A549 (cell line): ENCODE measurements around the gene AHSG. TPM values are rescaled to one million over a fixed set of nuclear protein-coding genes. Genes with fewer than 3 reads are reported as not detected.

ENCODE experiments used
- ATAC-seq, 2 experiments: fragments of 200-7000 bp in 1 of 2; fragments of >200 bp in 1 of 2; cut with Nextera tagmentation in 1 of 2; cut with Tn5 transposase in 1 of 2; 3 replicates each; pipeline versions ENCODE4 v1.8.0 to v1.9.1; 2018 to 2020; ENCODE audit warnings: mild to moderate bottlenecking in 1 of 2, moderate library complexity in 1 of 2
- CTCF ChIA-PET: fragments of 300-600 bp; sonication (Branson Sonifier 250); formaldehyde crosslinking; extraction: SDS; loops from one replicate; lab custom pipeline; 2021; ENCODE audit warnings: antibody characterized with exemption, inconsistent platforms; lab: Yijun Ruan, JAX
- POLR2A ChIA-PET: fragments of 350-600 bp; formaldehyde crosslinking; extraction: SDS; loops from one replicate; lab custom pipeline; 2021; ENCODE audit warnings: antibody characterized with exemption, inconsistent platforms; lab: Yijun Ruan, JAX
- DNase-seq, 2 experiments: peaks; one replicate each; pipeline versions ENCODE4 v3.0.0 to v3.0.0-alpha.2; 2011 to 2016; ENCODE audit warnings: low read depth in 1 of 2, low spot score in 1 of 2
- FAIRE-seq: peaks from 2 replicates; lab custom pipeline; 2011; peaks lifted over from hg19 to GRCh38; lab: Jason Lieb, UNC
- H3K27ac ChIP-seq, 2 experiments: fragments of >200 bp; sonication (Bioruptor Twin); formaldehyde crosslinking; 3 replicates each; pipeline ENCODE4 v1.5.1; 2016 to 2017
- H3K4me1 ChIP-seq: fragments of >200 bp; sonication (Bioruptor Twin); formaldehyde crosslinking; 3 replicates; pipeline ENCODE4 v1.6.1; 2016
- H3K4me2 ChIP-seq: fragments of >200 bp; sonication (Bioruptor Twin); formaldehyde crosslinking; 3 replicates; pipeline ENCODE4 v1.6.1; 2016
- H3K4me3 ChIP-seq: fragments of >200 bp; sonication (Bioruptor Twin); formaldehyde crosslinking; 3 replicates; pipeline ENCODE4 v1.5.1; 2016
- H3K9me3 ChIP-seq: fragments of >200 bp; sonication (Bioruptor Twin); formaldehyde crosslinking; 3 replicates; pipeline ENCODE4 v1.6.1; 2016
- BCL3 ChIP-seq: fragments of >200 bp; sonication (Bioruptor Twin); formaldehyde crosslinking; IDR thresholded peaks from 3 replicates; pipeline ENCODE4 v1.6.1; 2016
- CBX2 ChIP-seq: fragments of 200-600 bp; sonication (generic); IDR thresholded peaks from 2 replicates; pipeline ENCODE4 v1.6.1; 2016; ENCODE audit warnings: low read depth, mild to moderate bottlenecking, borderline replicate concordance
- CTCF ChIP-seq: fragments of >200 bp; sonication (Bioruptor Twin); formaldehyde crosslinking; IDR thresholded peaks from 3 replicates; pipeline ENCODE4 v1.5.1; 2016
- ELK1 ChIP-seq: fragments of 150-350 bp; IDR thresholded peaks from 2 replicates; pipeline ENCODE4 v1.6.1; 2014; ENCODE audit warnings: low read depth, mild to moderate bottlenecking, low read length
- EP300 ChIP-seq, 2 experiments: fragments of >200 bp; sonication (Bioruptor Twin); formaldehyde crosslinking; IDR thresholded peaks; 2 replicates in 1 of 2; 3 replicates in 1 of 2; pipeline ENCODE4 v1.6.1; 2016 to 2017
- JUN ChIP-seq, 2 experiments: fragments of >200 bp; sonication (Bioruptor Twin); formaldehyde crosslinking; IDR thresholded peaks; 2 replicates in 1 of 2; 3 replicates in 1 of 2; pipeline ENCODE4 v1.6.1; 2016 to 2017
- KDM1A ChIP-seq: fragments of 200-600 bp; sonication (generic); IDR thresholded peaks from 2 replicates; pipeline ENCODE4 v1.6.1; 2016; ENCODE audit warnings: low read depth, mild to moderate bottlenecking
- MAZ ChIP-seq: fragments of 150-350 bp; IDR thresholded peaks from 2 replicates; pipeline ENCODE4 v1.6.1; 2014; ENCODE audit warnings: antibody characterized with exemption, low read depth, low read length, borderline replicate concordance
- MYC ChIP-seq: IDR thresholded peaks from 2 replicates; pipeline ENCODE4 v1.6.1; 2012; ENCODE audit warnings: mild to moderate bottlenecking, inconsistent platforms, low read length, improper control_type of control experiment, borderline replicate concordance
- NFE2L2 ChIP-seq: fragments of 150-350 bp; conservative IDR thresholded peaks from 2 replicates; pipeline ENCODE4 v1.6.1; 2014; ENCODE audit warnings: low read length
- NPAS2 ChIP-seq: fragments of 250-450 bp; sonication (Bioruptor Pico); IDR thresholded peaks from 2 replicates; pipeline ENCODE4 v1.8.0; 2022; ENCODE audit warnings: mild to moderate bottlenecking, moderate library complexity, borderline replicate concordance
- PBX3 ChIP-seq: IDR thresholded peaks from 2 replicates; pipeline ENCODE4 v1.6.1; 2012
- PHF8 ChIP-seq: fragments of 200-600 bp; sonication (generic); IDR thresholded peaks from 2 replicates; pipeline ENCODE4 v1.6.1; 2016; ENCODE audit warnings: low read depth, mild to moderate bottlenecking, antibody characterized with exemption, moderate library complexity, borderline replicate concordance
- RARB ChIP-seq: fragments of 250-450 bp; sonication (Bioruptor Pico); IDR thresholded peaks from 2 replicates; pipeline ENCODE4 v1.8.0; 2021; ENCODE audit warnings: mild to moderate bottlenecking, moderate library complexity
- RCOR1 ChIP-seq: fragments of 150-350 bp; IDR thresholded peaks from 2 replicates; pipeline ENCODE4 v1.6.1; 2014; ENCODE audit warnings: antibody characterized with exemption, low read length, low read depth
- SMC3 ChIP-seq: fragments of >200 bp; sonication (Bioruptor Twin); formaldehyde crosslinking; IDR thresholded peaks from 3 replicates; pipeline ENCODE4 v1.6.1; 2018; ENCODE audit warnings: inconsistent platforms
- SREBF2 ChIP-seq: fragments of 450-650 bp; IDR thresholded peaks from 2 replicates; pipeline ENCODE4 v1.6.1; 2014; ENCODE audit warnings: mild to moderate bottlenecking, moderate library complexity
- WGBS: methylation state at CpG from one replicate; pipeline ENCODE4 v1.1.6; 2017; ENCODE audit errors: missing lambda C conversion rate; 5-methylcytosine and 5-hydroxymethylcytosine counted together
- polyA plus RNA-seq, 4 experiments: library from polyadenylated mRNA; depleted of rRNA in 3 of 4; stranded (reverse); fragments of >200 nt; fragmentation: RNase III in 1 of 4; extraction: RNeasy Plus Mini Kit Qiagen cat#74134 plus additional on column Dnase treatment in 1 of 4; gene quantifications; 2 replicates in 3 of 4; 3 replicates in 1 of 4; pipeline ENCODE4 v1.2.3, GENCODE V29; 2011 to 2017
- TF ChIP-seq, protein P1 (sequence below): fragments of 250-450 bp; sonication (Bioruptor Pico); IDR thresholded peaks from 2 replicates; pipeline ENCODE4 v1.5.0; 2020; ENCODE audit warnings: low read depth, mild to moderate bottlenecking, moderate library complexity

The AHSG gene
- polyA plus RNA-seq, 2 of the 4 experiments (the other 2 are of a cell fraction): 0.08 to 0.49 TPM

DNA sequence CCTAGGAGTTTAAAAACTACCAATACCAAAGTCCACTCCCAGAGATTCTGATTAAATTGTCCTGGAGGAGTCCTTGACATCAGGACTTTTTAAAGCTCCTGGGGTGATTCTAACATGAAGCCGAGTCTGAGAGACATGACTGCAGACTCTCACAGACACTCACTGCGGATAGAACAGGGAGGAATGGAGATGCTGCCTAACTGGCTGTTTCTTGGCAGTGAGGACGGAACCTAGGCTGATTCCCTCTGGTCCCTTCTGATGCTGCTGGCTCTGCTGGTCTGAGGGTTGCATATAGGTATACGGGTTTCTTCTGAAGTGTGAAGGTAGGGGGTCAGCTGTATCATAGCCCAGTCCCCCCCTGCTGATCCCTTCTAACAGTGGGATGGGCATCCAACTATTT is 51.6 kb downstream of the AHSG start (continued):
- TF ChIP-seq JUN (IDR thresholded peaks at IDR 0.05) (no peak), NPAS2 (no peak), ELK1 (no peak), KDM1A (no peak), RCOR1 (no peak)

GRCh38 chr3:186665625-186666188 is 52.8 kb downstream of the AHSG start, which contains the start of gene HRG:
HRG (plus strand) TSS chr3:186666014; CDS start chr3:186666032, 18 bp downstream.
- Histone ChIP-seq H3K4me2 (no peak within 1 kb of the TSS), H3K4me1 (peaks cover 9% of the 10 kb centered on the region), H3K27ac (no peak within 1 kb of the TSS), H3K4me3 (no peak within 1 kb of the TSS), H3K9me3 (no peaks in the 10 kb centered on the region)
- WGBS: 86% methylated on average over 8 of the region's 8 CpGs
- CTCF ChIA-PET: no interaction called here
- no peak for ATAC-seq
- TF ChIP-seq SMC3 (no peak), BCL3 (no peak), CBX2 (no peak), MYC (no peak), CTCF (no peak), MAZ (no peak), PBX3 (no peak), JUN (IDR thresholded peaks at IDR 0.05) (no peak), PHF8 (no peak), SREBF2 (no peak)
- TF ChIP-seq, protein P1, sequence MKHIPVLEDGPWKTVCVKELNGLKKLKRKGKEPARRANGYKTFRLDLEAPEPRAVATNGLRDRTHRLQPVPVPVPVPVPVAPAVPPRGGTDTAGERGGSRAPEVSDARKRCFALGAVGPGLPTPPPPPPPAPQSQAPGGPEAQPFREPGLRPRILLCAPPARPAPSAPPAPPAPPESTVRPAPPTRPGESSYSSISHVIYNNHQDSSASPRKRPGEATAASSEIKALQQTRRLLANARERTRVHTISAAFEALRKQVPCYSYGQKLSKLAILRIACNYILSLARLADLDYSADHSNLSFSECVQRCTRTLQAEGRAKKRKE: no peak
- no peak for DNase-seq
- FAIRE-seq: no peak
- POLR2A ChIA-PET: no interaction called here

GRCh38 chr3:186668426-186668825 is 55.6 kb downstream of the AHSG start:
- CTCF ChIA-PET: interaction anchor here (1.1 kb wide), 1 partner anchor 54 kb away, joined by 4 read pairs; no protein-coding TSS in a partner anchor
- Histone ChIP-seq H3K4me1 (peaks cover 9% of the 10 kb centered on the region), H3K9me3 (no peaks in the 10 kb centered on the region), H3K27ac (no peak overlapping the region), H3K4me3 (no peak overlapping the region), H3K4me2 (no peak overlapping the region)
- DNase-seq: no peak
- no peak for TF ChIP-seq MYC
- TF ChIP-seq BCL3: no peak
- TF ChIP-seq RARB: no peak
- no peak for TF ChIP-seq PHF8
- TF ChIP-seq EP300 (IDR thresholded peaks at IDR 0.05): no peak
- TF ChIP-seq NFE2L2: no peak
- TF ChIP-seq RCOR1: no peak
- 70% methylated on average over 6 of the region's 6 CpGs for WGBS
- POLR2A ChIA-PET: no interaction called here
- FAIRE-seq: no peak
- ATAC-seq: no peak
